Amniotic epithelial cell (primary cell): ENCODE results near the gene MED31.
"Not testable (repeated sequence)": the region's sequence is repeated elsewhere in the genome, so short reads cannot be mapped to it uniquely, and the experiment has no call there.

Source experiments
- DNase-seq: peaks from one replicate; pipeline ENCODE4 v3.0.0-alpha.2; 2010; ENCODE audit warnings: low read depth

Gene MED31

DNA sequence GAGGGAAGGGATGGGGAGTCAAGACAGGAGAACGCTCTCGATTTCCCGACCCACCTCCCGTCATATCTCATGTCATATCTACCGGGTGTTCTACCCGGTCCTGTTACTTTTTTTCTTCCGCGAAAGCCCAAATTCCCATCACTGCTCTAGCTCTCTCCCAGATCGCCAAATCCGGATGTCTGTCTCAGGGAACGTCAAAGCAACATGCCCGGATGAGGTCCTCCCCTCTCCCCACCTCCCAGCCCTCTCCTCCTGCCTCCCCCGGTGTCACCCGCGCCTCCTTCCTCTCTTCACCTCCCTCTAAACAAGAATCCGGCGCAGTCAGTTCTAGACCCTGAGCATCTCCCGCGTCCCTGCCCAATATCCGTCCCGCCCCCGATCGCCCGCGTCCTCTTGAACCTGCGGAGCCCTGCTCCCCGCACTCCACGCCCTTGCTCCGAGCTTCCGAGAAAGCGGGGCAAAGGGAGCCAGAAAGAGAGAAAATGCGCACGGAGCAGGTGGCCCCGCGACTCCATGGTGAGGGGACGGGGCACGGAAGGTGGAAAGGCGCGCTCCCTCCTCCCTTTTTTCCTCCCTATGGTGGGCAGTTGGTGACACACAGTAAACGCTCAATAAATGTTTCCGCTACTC lies 4.4 kb upstream of the MED31 start:
- DNase-seq, result not testable (repeated sequence)

DNA sequence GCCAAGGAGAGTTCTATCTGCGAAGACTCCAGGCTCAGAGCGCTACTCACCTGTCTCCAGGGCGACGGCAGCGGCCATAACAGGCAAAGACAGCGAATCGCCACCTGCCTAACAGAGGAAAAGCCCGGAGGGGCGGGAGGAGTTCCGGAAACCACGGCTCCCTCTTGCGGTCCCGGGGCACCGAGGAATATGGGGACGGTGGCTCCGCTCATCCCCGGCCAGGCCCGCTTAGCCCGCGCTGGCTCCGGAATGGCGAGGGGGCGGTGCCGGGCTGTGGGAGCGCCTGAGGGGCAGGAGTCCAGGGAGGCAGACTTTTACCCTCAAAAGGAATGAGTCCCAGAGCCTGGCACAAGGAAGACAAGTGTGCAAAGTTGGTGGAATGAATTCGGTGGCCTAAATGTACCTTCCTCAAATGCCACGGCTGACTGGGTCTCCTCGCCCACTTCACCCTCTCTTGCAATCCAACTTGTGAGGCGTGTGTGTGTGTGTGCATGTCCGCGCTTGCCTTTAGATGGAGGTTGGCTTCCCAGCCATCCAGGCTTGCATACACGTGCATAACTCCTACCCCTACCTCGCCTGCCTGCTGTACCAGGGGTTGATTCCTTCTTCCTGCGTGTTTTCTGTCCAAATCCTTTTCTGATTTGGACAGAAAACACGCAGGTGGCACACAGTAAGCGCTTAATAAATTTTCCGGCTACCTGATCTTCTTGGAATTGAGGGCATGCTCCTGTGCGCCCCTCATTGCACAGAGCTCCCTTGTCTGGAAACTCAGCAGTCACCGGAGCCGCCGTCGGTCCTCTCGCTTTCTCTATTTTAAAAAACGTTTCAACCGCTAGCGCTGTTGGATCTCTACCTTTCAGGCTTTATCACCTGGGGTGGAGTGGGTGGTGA lies 3.7 kb upstream of the MED31 start:
- DNase-seq, result no peak

DNA sequence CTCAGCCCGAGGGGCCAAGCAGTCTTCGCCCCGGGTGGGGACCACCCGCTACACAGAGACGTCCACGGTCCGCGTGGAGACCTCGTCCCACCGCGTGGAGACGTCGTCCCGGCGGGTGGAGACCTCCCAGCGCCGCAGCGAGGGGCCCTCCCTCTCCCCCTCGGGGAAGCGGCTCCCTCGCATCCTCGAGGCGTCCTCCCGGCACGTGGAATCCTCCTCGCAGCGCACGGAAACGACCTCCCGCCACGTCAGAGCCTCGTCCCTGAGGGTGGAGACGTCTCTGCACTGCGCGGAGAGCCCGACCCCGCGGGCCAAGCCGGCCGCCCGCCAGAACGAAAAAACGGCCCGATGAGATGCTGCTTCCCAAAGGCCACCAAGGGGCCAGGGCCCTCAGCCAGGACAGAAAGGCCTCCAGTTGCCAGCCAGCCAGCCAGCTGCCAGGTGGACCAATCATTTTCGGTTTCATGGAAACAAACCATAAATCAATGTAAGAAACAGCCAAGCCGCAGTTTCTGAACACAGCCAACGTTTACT lies 581 bp upstream of the MED31 start:
- peak; percentile 67 for DNase-seq

- DNase-seq, result no peak
Observed at GRCh38 chr17:6648181-6648580, 3.2 kb downstream of the MED31 start.

- peak; percentile 90 for DNase-seq
Observed at GRCh38 chr17:6643451-6644125, 7.8 kb downstream of the MED31 start.

- no peak for DNase-seq
Observed at GRCh38 chr17:6642592-6642991, 8.8 kb downstream of the MED31 start.

DNA sequence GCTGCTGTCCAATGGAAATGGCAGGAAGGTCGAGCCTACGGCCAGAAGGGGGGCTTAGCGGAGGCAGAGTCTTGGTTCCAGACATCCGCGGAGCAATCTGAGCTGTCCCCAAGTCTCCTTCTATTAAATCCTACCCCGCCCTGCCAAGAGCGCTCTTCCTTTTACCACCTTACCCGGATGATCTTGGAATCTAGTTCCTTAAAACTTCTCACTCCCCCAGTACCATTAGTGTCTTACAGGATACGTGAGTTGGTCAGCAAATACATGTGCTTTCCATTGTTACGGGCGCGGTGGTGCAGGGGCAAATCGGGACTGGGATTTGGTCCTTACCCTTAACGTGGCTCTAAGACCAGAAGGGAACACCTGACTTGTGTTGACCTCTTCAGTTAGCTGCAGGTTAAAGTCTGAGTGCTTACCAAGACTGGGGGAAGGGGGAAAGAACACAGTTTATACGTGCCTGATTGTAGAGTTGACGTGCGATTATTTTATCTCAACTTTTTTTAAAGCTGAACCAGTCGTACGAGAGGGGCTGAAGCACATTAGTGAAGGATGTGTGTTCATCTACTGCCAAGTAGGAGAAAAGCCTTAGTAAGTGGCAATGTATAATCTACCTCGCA lies 10.1 kb downstream of the MED31 start:
- DNase-seq, result no peak

- peak; percentile 86 for DNase-seq
Observed at GRCh38 chr17:6640536-6641246, 10.7 kb downstream of the MED31 start, which contains the start of the genes KIAA0753 and TXNDC17. TSS of gene KIAA0753 (minus strand) at chr17:6640711. CDS start at chr17:6635103, 5,608 bp downstream. TSS of gene TXNDC17 (plus strand) at chr17:6641060. CDS start at chr17:6641083, 23 bp downstream.

GRCh38 chr17:6639586-6640535 lies 11.5 kb downstream of the MED31 start:
- peak; percentile 49 for DNase-seq

- DNase-seq, result no peak
Observed at GRCh38 chr17:6639014-6639585, 12.3 kb downstream of the MED31 start.

DNA sequence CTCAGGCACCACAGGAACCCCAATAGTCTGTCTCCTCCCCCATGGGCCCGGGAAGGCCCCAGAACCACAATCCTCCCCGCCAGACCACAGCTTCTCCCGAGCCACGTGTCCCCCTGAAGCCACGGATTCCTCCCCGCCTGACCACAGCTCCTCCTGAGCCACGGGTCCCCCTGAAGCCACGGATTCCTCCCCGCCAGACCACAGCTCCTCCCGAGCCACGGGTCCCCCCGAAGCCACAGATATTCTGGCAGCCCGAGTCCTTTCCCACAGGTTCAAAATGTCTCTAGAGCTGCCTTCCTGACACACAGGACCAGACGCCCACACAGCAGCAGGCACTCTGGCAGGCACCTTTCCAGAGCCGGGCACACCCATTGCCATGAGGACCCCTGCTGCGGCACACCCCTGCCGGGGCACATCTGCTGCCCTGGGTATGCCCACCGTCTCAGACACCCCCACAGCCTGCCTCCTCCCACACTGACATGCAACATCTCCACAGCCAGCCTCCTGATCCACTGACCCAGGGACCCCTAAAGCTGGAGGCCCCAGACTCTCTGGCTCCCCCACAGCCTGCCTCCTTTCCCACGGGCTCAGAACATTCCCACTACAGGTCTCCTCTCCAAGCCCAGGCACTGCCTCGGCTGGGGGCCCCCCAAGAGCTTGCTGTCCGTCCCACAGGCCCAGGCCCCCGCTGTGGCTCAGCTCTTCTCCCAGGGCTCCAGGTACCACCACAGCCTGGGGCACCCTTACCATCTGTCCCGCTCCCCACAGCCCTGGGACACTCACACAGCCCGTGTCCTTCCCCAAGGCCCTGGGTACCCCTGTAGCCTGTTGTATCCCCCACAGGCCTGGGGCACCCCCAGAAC lies 13.1 kb downstream of the MED31 start:
- DNase-seq, result no peak

- DNase-seq, result no peak
Observed at GRCh38 chr17:6637458-6637840, 14.0 kb downstream of the MED31 start.

DNA sequence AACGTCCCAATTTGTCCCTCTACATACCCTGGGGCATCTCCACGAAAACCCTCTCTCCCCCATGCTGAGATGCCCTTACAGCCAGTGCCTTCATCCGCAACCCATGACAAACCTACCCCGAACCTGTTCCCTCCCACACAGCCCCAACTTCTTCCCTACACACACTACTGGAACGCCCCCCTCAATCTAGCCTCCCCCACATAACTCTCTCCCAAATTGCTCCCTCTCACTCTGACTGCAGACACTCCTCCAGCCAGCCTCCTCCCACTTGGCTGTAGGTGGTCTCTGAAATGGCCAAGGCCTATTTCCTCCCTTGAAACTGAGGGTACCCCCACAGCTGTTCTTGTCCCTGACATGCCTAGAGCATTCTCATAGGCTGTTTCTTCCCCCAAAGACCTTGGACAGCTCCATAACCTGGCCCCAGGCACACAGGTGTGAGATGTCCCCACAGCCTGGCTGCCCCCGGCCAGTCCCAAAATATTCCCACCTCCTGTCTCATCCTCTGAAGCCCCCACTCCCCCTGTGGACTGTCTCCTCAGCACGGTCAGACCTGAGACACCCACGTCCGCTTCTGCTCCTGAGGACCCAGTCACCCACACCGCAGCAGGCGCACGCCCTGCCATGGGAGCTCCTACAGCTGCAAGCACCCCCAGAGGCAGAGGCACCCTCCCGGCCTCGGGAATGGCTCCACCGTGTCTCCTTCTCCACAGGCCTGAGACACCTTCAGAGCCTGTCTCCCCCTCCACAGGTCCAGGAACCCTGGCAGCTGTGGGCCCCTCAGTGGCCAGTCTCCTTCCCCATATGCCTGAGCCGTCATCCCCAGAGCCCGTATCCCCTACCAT lies 14.6 kb downstream of the MED31 start:
- no peak for DNase-seq

DNA sequence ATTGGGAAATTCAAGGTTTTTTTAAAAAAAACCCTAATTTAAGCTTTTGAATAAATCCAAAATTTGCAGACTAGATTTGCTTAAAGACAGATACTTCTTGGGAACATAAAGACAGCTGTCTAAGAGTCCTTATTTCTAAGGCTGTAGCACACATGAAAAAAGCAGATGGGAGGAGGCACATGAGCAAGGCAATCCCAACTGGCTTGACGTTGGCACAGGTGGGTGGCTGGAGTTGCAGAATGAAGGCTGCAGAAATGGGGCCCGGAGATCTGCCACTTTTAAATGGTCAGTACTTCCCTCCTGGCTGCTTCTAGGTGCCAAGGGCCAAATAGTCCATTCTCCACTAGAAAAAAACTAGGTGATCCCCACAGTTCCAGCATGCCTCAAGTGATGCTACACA lies 15.3 kb downstream of the MED31 start:
- DNase-seq, result no peak

DNA sequence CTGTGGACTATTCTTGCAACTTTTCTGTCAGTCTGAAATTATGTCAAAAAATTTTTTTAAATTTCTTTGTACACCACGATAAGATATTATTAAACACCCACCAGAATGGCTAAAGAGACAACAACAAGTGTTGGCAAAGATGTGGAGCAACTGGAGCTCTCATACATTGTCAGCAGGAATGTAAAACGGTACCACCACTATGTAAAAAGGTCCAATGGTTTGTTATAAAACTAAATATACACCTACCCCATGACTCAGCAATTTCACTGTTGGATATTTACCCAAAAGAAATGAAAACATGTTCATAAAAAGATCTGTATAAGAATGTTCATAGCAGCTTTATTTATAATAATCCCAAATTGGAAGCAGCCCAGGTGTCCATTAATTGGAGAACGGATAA lies 18.1 kb downstream of the MED31 start:
- no peak for DNase-seq

DNA sequence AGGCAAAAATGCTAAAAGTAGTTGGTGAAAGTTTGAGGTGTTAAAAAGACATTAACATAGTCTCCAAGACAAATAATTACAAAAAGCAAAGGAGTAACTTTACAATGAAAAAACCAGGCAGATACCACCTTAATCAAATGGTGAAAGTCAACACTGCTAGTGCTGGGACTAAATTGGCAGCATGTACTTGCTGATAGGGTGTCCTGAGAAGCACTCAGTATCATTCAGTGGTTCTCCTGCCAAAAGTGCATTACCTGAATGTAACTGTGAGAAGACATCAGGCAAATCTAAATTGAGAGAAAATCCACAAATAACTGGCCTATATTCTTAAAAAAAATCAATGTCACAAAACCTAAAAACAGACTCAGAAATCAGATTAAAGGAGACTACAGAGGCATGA lies 18.9 kb downstream of the MED31 start:
- no peak for DNase-seq

- no peak for DNase-seq
Observed at GRCh38 chr17:6630390-6630789, 21.0 kb downstream of the MED31 start.

DNA sequence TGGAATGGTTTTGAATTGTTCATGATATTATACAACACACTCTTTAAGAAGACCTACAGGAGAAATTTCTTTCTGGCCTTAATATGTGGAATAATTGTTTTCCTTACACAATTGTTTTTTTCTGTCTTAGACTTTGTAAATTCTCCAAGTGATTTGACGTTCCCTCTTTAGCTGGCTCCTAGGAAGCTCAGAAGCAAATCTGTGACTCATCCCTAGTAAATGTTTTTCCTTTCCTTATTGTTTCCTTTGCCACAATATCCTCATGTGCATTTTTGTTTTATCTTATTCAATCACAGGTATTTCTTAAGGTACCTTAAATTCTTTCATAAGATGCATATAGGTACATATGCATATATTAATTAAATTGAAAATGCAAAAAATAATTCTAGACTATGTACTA lies 24.4 kb downstream of the MED31 start:
- no peak for DNase-seq
